ENCODE results near the gene AATK. TPM values are rescaled to one million over a fixed set of nuclear protein-coding genes. Genes with fewer than 3 reads are reported as not detected.
A peak's percentile ranks its signal among the peaks of the same experiment; 100 is the strongest.

The AATK gene
- total and polyA plus RNA-seq, 9 of the 15 experiments (the other 6 are each of a cell fraction or from before 2014, with no cell fraction given): 0.11 to 0.55 (median 0.38) TPM; not detected in 5

- no peak for TF ChIP-seq ZNF24 (IDR thresholded peaks at IDR 0.05)
- TF ChIP-seq LEF1 (IDR thresholded peaks at IDR 0.05): no peak
- TF ChIP-seq DACH1 (IDR thresholded peaks at IDR 0.05; ENCODE audit: partially characterized antibody): peak; percentile 17
- no peak for TF ChIP-seq ETV1 (tag; conservative IDR thresholded peaks at IDR 0.05; ENCODE audit: low read depth)
- TF ChIP-seq ZNF717 (CRISPR knock-in tag; IDR thresholded peaks at IDR 0.05): no peak
- no peak for TF ChIP-seq ZNF436 (CRISPR knock-in tag; IDR thresholded peaks at IDR 0.05)
- no peak for TF ChIP-seq PTTG1 (tag; IDR thresholded peaks at IDR 0.05; ENCODE audit: low read depth)
- peak; percentile 58; the same call in 1 of the 2 replicates for TF ChIP-seq TFAP4 (CRISPR knock-in tag; IDR thresholded peaks at IDR 0.05; ENCODE audit: borderline replicate concordance)
- no peak for TF ChIP-seq GATAD2B (IDR thresholded peaks at IDR 0.05; ENCODE audit: borderline replicate concordance)
- no peak for TF ChIP-seq KAT8 (IDR thresholded peaks at IDR 0.05; ENCODE audit: low read depth)
- TF ChIP-seq YY1 (IDR thresholded peaks at IDR 0.05; ENCODE audit: borderline replicate concordance in 1 of 3, control insufficient read depth in 1 of 3, extremely low read depth in 1 of 3, insufficient read depth in 3 of 3, insufficient read length in 1 of 3, insufficient replicate concordance in 2 of 3, low read depth in 1 of 3, low read length in 2 of 3): no peak
- DNase-seq (ENCODE audit: extremely low read depth in 1 of 4, low spot score in 3 of 4) (no peak), ATAC-seq (no peak), FAIRE-seq (no peak)
- peaks cover 28 to 76% of the 10 kb centered on the region in 2 experiments; a peak in 4 of 5 replicates for H3K27me3 ChIP-seq (ENCODE audit: control insufficient read depth in 2 of 2, insufficient read depth in 2 of 2, low read length in 2 of 2)
- H3K4me2 ChIP-seq (ENCODE audit: insufficient read depth, low read length): no peak overlapping the region
- no peak overlapping the region for H2AFZ ChIP-seq (ENCODE audit: low read depth, low read length)
- intact Hi-C loops (cut with micrococcal nuclease) (no loop called here), in situ Hi-C loops (cut with MboI) (no loop called here)
- H3K27ac ChIP-seq (ENCODE audit: extremely low read depth, low read depth, low read length): no peak overlapping the region
- H3K4me3 ChIP-seq: no peak overlapping the region
- H3K9ac ChIP-seq (ENCODE audit: insufficient read depth in 1 of 2, low read depth in 2 of 2, low read length in 2 of 2): peak overlapping the region in 1 of 2 experiments; percentile 45; a peak in 1 of 4 replicates
- H3K9me3 ChIP-seq (replicated peaks; ENCODE audit: control insufficient read depth, insufficient read depth, low read depth, low read length): no peaks in the 10 kb centered on the region; the same call in 1 of the 2 replicates
- H3K36me3 ChIP-seq (ENCODE audit: control insufficient read depth, insufficient read depth, low read length): no peaks in the 10 kb centered on the region
- no peaks in the 10 kb centered on the region for H3K79me2 ChIP-seq (ENCODE audit: control insufficient read depth, insufficient read depth, low read length)
- no peaks in the 10 kb centered on the region for H3K9me1 ChIP-seq (ENCODE audit: control insufficient read depth, insufficient read depth, low read length)
- ChIA-PET POLR2A (interaction anchor here (0.6 to 1.0 kb wide), 2 partner anchors 12 to 250 kb away, joined by 3 read pairs; no protein-coding TSS in a partner anchor), CTCF (ENCODE audit: low intra/inter-chr PET ratio) (no interaction called here)
- H3K4me1 ChIP-seq (replicated peaks in 1 of 2; ENCODE audit: control insufficient read depth in 2 of 2, insufficient read depth in 2 of 2, low read length in 2 of 2): peaks cover 0 to 67% of the 10 kb centered on the region in 2 experiments; a peak in 2 of 5 replicates
- peaks cover 5% of the 10 kb centered on the region; the same call in 1 of the 2 replicates for H4K20me1 ChIP-seq (replicated peaks; ENCODE audit: control insufficient read depth, insufficient read depth, low read length)
- 7% methylated on average over 17 of the region's 19 CpGs for WGBS (ENCODE audit: insufficient coverage, low coverage, missing lambda C conversion rate)
- no TSS peak for BruUV-seq (replicated peaks)
Observed at GRCh38 chr17:81164371-81165245, 1.4 kb downstream of the AATK start.
